T follicular helper cell (primary cell): ENCODE results near the gene DDX31.

Experiments
- DNase-seq: peaks from one replicate; pipeline ENCODE4 v3.0.0-alpha.2; 2020; ENCODE audit warnings: low read depth

The DDX31 gene

GRCh38 chr9:132594412-132594811 lies 75.4 kb downstream of the DDX31 start:
- DNase-seq: no peak

- DNase-seq: no peak
Observed at GRCh38 chr9:132592451-132592850, 77.3 kb downstream of the DDX31 start.

- no peak for DNase-seq
Observed at GRCh38 chr9:132591751-132592314, 78.0 kb downstream of the DDX31 start.

GRCh38 chr9:132591244-132591643 lies 78.5 kb downstream of the DDX31 start:
- DNase-seq: no peak

GRCh38 chr9:132590318-132591182 lies 79.2 kb downstream of the DDX31 start:
- DNase-seq: no peak

- DNase-seq: no peak
Observed at GRCh38 chr9:132590037-132590317, 79.8 kb downstream of the DDX31 start.

GRCh38 chr9:132589148-132590036 lies 80.4 kb downstream of the DDX31 start:
- no peak for DNase-seq

GRCh38 chr9:132588501-132589147 lies 81.2 kb downstream of the DDX31 start:
- no peak for DNase-seq

- DNase-seq: no peak
Observed at GRCh38 chr9:132588098-132588497, 81.7 kb downstream of the DDX31 start.

GRCh38 chr9:132587592-132587955 lies 82.2 kb downstream of the DDX31 start:
- no peak for DNase-seq

GRCh38 chr9:132586830-132587591 lies 82.8 kb downstream of the DDX31 start:
- no peak for DNase-seq

- no peak for DNase-seq
Observed at GRCh38 chr9:132585954-132586829, 83.6 kb downstream of the DDX31 start.

GRCh38 chr9:132584601-132585560 lies 84.9 kb downstream of the DDX31 start:
- no peak for DNase-seq

- no peak for DNase-seq
Observed at GRCh38 chr9:132583584-132584304, 86.0 kb downstream of the DDX31 start.

- DNase-seq: no peak
Observed at GRCh38 chr9:132582786-132583583, 86.8 kb downstream of the DDX31 start.

- DNase-seq: no peak
Observed at GRCh38 chr9:132582276-132582785, 87.5 kb downstream of the DDX31 start, which contains the start of gene BARHL1. Gene BARHL1, plus strand, starts transcription at chr9:132582606. Its CDS starts 192 bp downstream, at chr9:132582798.

GRCh38 chr9:132579427-132579798 lies 90.4 kb downstream of the DDX31 start:
- DNase-seq: no peak
